ENCODE data around the gene ATMIN. TPM values are rescaled to one million over a fixed set of nuclear protein-coding genes. Genes with fewer than 3 reads are reported as not detected.

ATMIN gene, protein sequence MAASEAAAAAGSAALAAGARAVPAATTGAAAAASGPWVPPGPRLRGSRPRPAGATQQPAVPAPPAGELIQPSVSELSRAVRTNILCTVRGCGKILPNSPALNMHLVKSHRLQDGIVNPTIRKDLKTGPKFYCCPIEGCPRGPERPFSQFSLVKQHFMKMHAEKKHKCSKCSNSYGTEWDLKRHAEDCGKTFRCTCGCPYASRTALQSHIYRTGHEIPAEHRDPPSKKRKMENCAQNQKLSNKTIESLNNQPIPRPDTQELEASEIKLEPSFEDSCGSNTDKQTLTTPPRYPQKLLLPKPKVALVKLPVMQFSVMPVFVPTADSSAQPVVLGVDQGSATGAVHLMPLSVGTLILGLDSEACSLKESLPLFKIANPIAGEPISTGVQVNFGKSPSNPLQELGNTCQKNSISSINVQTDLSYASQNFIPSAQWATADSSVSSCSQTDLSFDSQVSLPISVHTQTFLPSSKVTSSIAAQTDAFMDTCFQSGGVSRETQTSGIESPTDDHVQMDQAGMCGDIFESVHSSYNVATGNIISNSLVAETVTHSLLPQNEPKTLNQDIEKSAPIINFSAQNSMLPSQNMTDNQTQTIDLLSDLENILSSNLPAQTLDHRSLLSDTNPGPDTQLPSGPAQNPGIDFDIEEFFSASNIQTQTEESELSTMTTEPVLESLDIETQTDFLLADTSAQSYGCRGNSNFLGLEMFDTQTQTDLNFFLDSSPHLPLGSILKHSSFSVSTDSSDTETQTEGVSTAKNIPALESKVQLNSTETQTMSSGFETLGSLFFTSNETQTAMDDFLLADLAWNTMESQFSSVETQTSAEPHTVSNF
- 22.9 and 23.2 TPM in 2 replicates for total RNA-seq

DNA sequence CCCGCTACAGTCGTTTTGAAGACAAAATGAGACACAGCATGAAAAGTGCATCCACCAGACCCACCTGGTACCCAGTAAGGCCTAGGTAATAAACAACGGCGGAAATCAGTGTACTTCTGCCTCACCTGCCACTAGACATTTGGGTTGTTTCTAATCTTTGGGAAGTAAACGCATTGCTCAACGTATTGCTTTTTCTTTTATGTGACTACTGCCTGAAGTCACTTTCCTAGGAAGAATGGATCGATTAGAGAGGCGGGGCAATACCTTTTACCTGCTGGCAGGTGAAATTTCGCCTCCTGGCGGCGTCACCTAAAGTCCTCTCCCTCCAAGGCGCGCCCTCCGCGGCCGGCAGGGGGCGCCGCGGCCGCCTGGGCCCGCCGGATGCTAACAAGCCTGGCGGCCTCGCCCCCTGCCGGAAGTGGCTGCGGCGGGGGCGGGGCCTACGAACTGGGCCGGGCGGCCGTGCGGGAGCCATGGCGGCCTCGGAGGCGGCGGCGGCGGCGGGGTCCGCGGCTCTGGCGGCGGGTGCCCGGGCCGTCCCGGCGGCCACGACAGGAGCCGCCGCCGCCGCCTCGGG lies at the start of gene ATMIN:
Gene ATMIN, plus strand, starts transcription at position 445 of the 577 bp plus-strand sequence. Its CDS starts 29 bp downstream, at position 474.

GRCh38 chr16:81006813-81007695 lies 28.6 kb upstream of the ATMIN start, which contains the start of the genes CENPN and CMC2:
Gene CENPN, plus strand, starts transcription at chr16:81007214. Its CDS starts 4,726 bp downstream, at chr16:81011940.
Gene CMC2, minus strand, starts transcription at chr16:81006885. Its CDS starts 9,491 bp downstream, at chr16:80997394.

DNA sequence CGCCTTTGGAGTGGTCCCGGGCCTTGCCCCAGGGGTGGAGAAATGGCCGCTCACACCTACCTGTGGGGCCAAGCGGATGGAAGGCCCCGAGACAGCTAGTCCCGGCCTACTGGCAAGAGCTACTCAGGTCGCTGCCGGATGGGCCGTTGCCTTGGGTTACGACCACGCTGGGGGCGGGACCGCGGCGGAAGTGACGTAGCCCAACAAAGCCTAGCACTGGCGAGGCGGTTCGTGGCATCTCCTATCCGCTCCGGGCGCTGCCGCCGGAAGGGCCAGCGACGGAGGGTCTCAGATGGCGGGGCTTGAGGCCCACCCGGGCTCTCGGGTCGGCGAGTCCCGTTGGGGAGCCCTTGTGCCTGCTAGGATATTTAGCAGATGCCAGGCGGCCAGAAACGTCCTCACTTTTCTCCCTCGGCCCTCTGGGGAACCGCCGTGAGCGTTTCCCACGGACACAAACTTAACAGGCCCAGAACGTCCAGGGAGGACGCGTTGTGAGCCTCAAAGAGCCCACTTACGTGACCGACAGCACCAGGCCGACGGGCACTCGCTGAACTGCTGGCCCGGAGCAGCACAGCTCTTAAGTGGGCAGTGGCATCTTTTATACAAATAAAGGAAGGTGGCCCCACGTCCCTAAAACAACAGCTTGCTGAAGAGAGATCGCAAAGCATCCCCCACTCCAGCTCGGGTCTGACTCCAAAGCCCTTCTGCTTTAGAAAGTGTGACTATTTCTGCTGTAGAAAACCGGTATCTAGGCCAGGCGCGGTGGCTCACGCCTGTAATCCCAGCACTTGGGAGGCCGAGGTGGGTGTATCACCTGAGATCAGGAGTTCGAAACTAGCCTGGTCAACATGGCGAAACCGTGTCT lies 41.7 kb downstream of the ATMIN start, which contains the start of gene C16orf46:
Gene C16orf46, minus strand, starts transcription at position 163 of the 865 bp plus-strand sequence. CDS start 13,283 bp downstream, outside the sequence.

GRCh38 chr16:81095953-81096714 lies 60.5 kb downstream of the ATMIN start, which contains the start of gene GCSH:
Gene GCSH, minus strand, starts transcription at chr16:81096395. Its CDS starts 117 bp downstream, at chr16:81096278.

Other genes with a start within 250 kb of the ATMIN start
- gene CDYL2, start 231.2 kb upstream of the ATMIN start, total RNA-seq = 25.9 and 26.4 TPM in 2 replicates
- gene CMC2, start 29.0 kb upstream of the ATMIN start, total RNA-seq = 48.2 and 55.0 TPM in 2 replicates
- 22.9 and 31.6 TPM in 2 replicates for gene CENPN, start 28.6 kb upstream of the ATMIN start, total RNA-seq
- 0.18 and 0.47 TPM in 2 replicates for gene C16orf46, start 41.4 kb downstream of the ATMIN start, total RNA-seq
- gene GCSH, start 60.6 kb downstream of the ATMIN start, total RNA-seq = 10.4 and 13.5 TPM in 2 replicates
- 0.09 TPM in 1 of 2 replicates, not detected in the other for gene BCO1, start 202.8 kb downstream of the ATMIN start, total RNA-seq